Osteoblast (primary cell): ENCODE measurements around the gene GRAMD1B. TPM values are rescaled to one million over a fixed set of nuclear protein-coding genes. Genes with fewer than 3 reads are reported as not detected.

Source experiments
- DNase-seq: peaks from one replicate; pipeline ENCODE4 v3.0.0; 2011; ENCODE audit warnings: low spot score, mixed read lengths; ENCODE audit not compliant: insufficient read length; ENCODE audit errors: missing footprints
- H2AFZ ChIP-seq: 2 replicates; pipeline ENCODE4 v1.6.0; 2011; ENCODE audit warnings: mild to moderate bottlenecking, low read length
- H3K27ac ChIP-seq: 2 replicates; pipeline ENCODE4 v1.5.1; 2011; ENCODE audit warnings: mild to moderate bottlenecking, low read depth, low read length, moderate library complexity
- H3K27me3 ChIP-seq: 2 replicates; pipeline ENCODE4 v1.6.0; 2012; ENCODE audit warnings: mild to moderate bottlenecking, control low read depth, inconsistent platforms, low read length, moderate library complexity; ENCODE audit not compliant: insufficient read depth
- H3K36me3 ChIP-seq: 2 replicates; pipeline ENCODE4 v1.5.1; 2011; ENCODE audit warnings: mild to moderate bottlenecking, low read length, control low read depth, moderate library complexity; ENCODE audit not compliant: insufficient read depth
- H3K4me1 ChIP-seq: 2 replicates; pipeline ENCODE4 v1.5.1; 2011; ENCODE audit warnings: mild to moderate bottlenecking, low read length, control low read depth, moderate library complexity; ENCODE audit not compliant: insufficient read depth
- H3K4me2 ChIP-seq: 2 replicates; pipeline ENCODE4 v1.6.0; 2011; ENCODE audit warnings: mild to moderate bottlenecking, low read length; ENCODE audit not compliant: insufficient read depth
- H3K4me3 ChIP-seq: fragments of 200-600 bp; sonication (generic); 3 replicates; pipeline ENCODE4 v1.5.1; 2012; ENCODE audit warnings: mild to moderate bottlenecking, low read length, inconsistent platforms; ENCODE audit not compliant: insufficient read depth
- H3K79me2 ChIP-seq: 2 replicates; pipeline ENCODE4 v1.6.0; 2012; ENCODE audit warnings: mild to moderate bottlenecking, low read length, control low read depth, inconsistent platforms; ENCODE audit not compliant: insufficient read depth
- H3K9me3 ChIP-seq: 2 replicates; pipeline ENCODE4 v1.5.1; 2011; ENCODE audit warnings: low read depth, low read length, control low read depth
- H4K20me1 ChIP-seq: 2 replicates; pipeline ENCODE4 v1.6.0; 2012; ENCODE audit warnings: mild to moderate bottlenecking, low read length, control low read depth; ENCODE audit not compliant: insufficient read depth
- CTCF ChIP-seq: IDR thresholded peaks from 2 replicates; pipeline ENCODE4 v1.5.1; 2011; ENCODE audit warnings: mild to moderate bottlenecking, low read depth, low read length, moderate library complexity; ENCODE audit errors: extremely low read depth
- total RNA-seq: library from RNA; depleted of rRNA; stranded (reverse); fragments of >200 nt; gene quantifications from 2 replicates; pipeline ENCODE4 v1.2.3, GENCODE V29; 2012

The GRAMD1B gene
- total RNA-seq, 1 donor: 15.2 TPM

GRCh38 chr11:123428116-123428715 lies 1.9 kb upstream of the GRAMD1B start:
- peaks cover 10% of the 10 kb centered on the region for H3K27me3 ChIP-seq
- H3K27ac ChIP-seq: peak overlapping the region; percentile 97
- H3K4me1 ChIP-seq: peaks cover 39% of the 10 kb centered on the region
- no peaks in the 10 kb centered on the region for H3K36me3 ChIP-seq
- peaks cover 27% of the 10 kb centered on the region for H3K79me2 ChIP-seq
- no peaks in the 10 kb centered on the region for H3K9me3 ChIP-seq
- peaks cover 5% of the 10 kb centered on the region for H4K20me1 ChIP-seq
- no peak for DNase-seq
- H3K4me2 ChIP-seq: peak overlapping the region; percentile 99
- peak overlapping the region; percentile 0 for H3K4me3 ChIP-seq
- no peak for TF ChIP-seq CTCF
- peak overlapping the region; percentile 67 for H2AFZ ChIP-seq

DNA sequence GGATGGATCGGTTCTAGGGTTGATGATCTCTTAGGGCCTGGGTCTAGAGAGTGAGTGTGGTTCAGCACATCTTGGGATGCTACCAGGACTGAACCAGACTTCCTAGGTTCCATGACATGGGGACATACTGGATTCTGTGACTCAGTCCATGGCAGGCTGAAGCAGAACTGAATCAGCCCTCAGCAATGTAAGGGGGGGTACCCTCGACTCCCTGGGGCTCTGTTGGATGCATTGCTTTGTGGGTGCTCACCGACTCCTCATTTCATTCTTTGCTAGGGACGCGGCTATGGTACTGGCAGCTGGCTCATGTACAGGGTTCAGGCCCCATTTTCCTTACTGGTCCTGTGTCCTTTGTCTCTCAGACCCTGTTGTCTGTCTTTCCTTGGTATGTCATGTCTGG lies 733 bp upstream of the GRAMD1B start:
- peaks cover 4% of the 10 kb centered on the region for H3K36me3 ChIP-seq
- H3K27me3 ChIP-seq: peaks cover 4% of the 10 kb centered on the region
- H3K4me3 ChIP-seq: peak overlapping the region; percentile 93
- H3K27ac ChIP-seq: peak overlapping the region; percentile 97
- H3K4me2 ChIP-seq: peak overlapping the region; percentile 99
- TF ChIP-seq CTCF: no peak
- H3K4me1 ChIP-seq: peaks cover 39% of the 10 kb centered on the region
- H3K79me2 ChIP-seq: peaks cover 37% of the 10 kb centered on the region
- H4K20me1 ChIP-seq: peaks cover 5% of the 10 kb centered on the region
- H3K9me3 ChIP-seq: no peaks in the 10 kb centered on the region
- peak overlapping the region; percentile 45 for H2AFZ ChIP-seq
- DNase-seq: peak; percentile 87

GRCh38 chr11:123430721-123431497 lies 840 bp downstream of the GRAMD1B start:
- Histone ChIP-seq H2AFZ (peak overlapping the region; percentile 89), H3K27ac (peak overlapping the region; percentile 97), H4K20me1 (peaks cover 10% of the 10 kb centered on the region), H3K4me2 (peak overlapping the region; percentile 99), H3K36me3 (peaks cover 8% of the 10 kb centered on the region), H3K79me2 (peaks cover 49% of the 10 kb centered on the region), H3K4me1 (peaks cover 39% of the 10 kb centered on the region), H3K4me3 (peak overlapping the region; percentile 93), H3K9me3 (no peaks in the 10 kb centered on the region), H3K27me3 (no peaks in the 10 kb centered on the region)
- DNase-seq: peak; percentile 91
- TF ChIP-seq CTCF: no peak

DNA sequence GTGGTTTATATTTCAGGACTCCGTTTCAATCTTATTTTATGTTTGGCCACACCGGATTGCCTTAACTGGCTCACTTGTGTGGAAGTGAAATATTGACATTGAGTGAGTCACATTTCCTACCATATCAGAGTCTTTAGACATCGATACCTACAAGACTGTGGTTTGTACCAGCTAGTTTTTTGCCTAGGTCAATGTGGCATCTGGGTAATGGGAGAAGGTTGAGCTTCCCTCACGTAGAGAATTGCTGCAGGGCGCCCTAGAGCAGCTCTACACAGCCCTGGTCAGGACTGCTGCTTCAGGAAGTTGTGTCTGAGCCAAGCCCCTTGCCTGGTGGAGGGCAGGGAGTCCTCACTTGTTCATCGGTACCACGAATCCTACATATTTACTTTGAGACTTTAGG lies 1.6 kb downstream of the GRAMD1B start:
- H4K20me1 ChIP-seq: peaks cover 10% of the 10 kb centered on the region
- peak overlapping the region; percentile 89 for H2AFZ ChIP-seq
- H3K4me3 ChIP-seq: peak overlapping the region; percentile 93
- peaks cover 14% of the 10 kb centered on the region for H3K36me3 ChIP-seq
- H3K9me3 ChIP-seq: no peaks in the 10 kb centered on the region
- no peak for TF ChIP-seq CTCF
- peak overlapping the region; percentile 97 for H3K27ac ChIP-seq
- H3K4me2 ChIP-seq: peak overlapping the region; percentile 99
- peaks cover 56% of the 10 kb centered on the region for H3K79me2 ChIP-seq
- H3K4me1 ChIP-seq: peaks cover 39% of the 10 kb centered on the region
- no peaks in the 10 kb centered on the region for H3K27me3 ChIP-seq
- no peak for DNase-seq
